Measurements from ENCODE around the gene CUX1.
"Not testable (repeated sequence)": the region's sequence is repeated elsewhere in the genome, so short reads cannot be mapped to it uniquely, and the experiment has no call there.

Gene CUX1

DNA sequence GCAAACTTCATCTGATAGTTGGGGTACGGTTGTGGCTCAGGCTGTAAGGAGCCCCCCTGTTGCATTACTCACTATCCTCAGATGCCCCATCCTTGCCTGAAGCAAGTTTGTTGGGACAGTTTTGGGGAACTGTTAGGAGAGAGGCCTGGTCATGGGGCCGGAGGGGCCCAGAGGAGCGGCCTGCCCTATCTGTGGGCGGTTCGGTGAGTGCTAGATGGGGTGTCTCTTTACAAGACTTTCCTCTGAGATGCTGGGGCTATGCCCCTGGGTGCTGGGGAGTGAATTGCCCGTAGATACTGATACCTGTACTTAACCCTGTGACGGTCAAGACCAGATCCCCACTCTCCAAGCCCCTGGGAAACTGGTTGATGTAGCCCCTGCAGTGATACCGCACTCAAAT, 12.4 kb downstream of the CUX1 start:
- Histone ChIP-seq H3K4me1 (ENCODE audit: control insufficient read depth, insufficient read depth, low read length) (peaks cover 4% of the 10 kb centered on the region; the same call in 1 of the 2 replicates), H3K9me3 (ENCODE audit: control insufficient read depth, insufficient read depth, low read depth, low read length) (no peaks in the 10 kb centered on the region), H3K36me3 (ENCODE audit: control insufficient read depth in 2 of 2, insufficient read depth in 1 of 2, low read length in 2 of 2) (peaks cover 0 to 4% of the 10 kb centered on the region in 2 experiments; a peak in 1 of 3 replicates), H3K27ac (ENCODE audit: extremely low read depth, low read depth, low read length) (no peak overlapping the region), H3K4me3 (ENCODE audit: low read depth, low read length) (no peak overlapping the region)
- TF ChIP-seq ZFHX2 (tag by site-specific recombination; conservative IDR thresholded peaks at IDR 0.05): no peak
- no peak for TF ChIP-seq ZNF292 (tag by site-specific recombination; IDR thresholded peaks at IDR 0.05; ENCODE audit: borderline replicate concordance, low read depth)
- no peak for TF ChIP-seq ZNF266 (tag by site-specific recombination; IDR thresholded peaks at IDR 0.05; ENCODE audit: low read depth)
- no peak for TF ChIP-seq TRIM28 (IDR thresholded peaks at IDR 0.05; ENCODE audit: borderline replicate concordance, low read length)
- TF ChIP-seq OVOL3 (tag by site-specific recombination; IDR thresholded peaks at IDR 0.05): no peak
- TF ChIP-seq, protein P1, sequence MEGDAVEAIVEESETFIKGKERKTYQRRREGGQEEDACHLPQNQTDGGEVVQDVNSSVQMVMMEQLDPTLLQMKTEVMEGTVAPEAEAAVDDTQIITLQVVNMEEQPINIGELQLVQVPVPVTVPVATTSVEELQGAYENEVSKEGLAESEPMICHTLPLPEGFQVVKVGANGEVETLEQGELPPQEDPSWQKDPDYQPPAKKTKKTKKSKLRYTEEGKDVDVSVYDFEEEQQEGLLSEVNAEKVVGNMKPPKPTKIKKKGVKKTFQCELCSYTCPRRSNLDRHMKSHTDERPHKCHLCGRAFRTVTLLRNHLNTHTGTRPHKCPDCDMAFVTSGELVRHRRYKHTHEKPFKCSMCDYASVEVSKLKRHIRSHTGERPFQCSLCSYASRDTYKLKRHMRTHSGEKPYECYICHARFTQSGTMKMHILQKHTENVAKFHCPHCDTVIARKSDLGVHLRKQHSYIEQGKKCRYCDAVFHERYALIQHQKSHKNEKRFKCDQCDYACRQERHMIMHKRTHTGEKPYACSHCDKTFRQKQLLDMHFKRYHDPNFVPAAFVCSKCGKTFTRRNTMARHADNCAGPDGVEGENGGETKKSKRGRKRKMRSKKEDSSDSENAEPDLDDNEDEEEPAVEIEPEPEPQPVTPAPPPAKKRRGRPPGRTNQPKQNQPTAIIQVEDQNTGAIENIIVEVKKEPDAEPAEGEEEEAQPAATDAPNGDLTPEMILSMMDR (tag by site-specific recombination; IDR thresholded peaks at IDR 0.05): no peak
- TF ChIP-seq, protein P2, sequence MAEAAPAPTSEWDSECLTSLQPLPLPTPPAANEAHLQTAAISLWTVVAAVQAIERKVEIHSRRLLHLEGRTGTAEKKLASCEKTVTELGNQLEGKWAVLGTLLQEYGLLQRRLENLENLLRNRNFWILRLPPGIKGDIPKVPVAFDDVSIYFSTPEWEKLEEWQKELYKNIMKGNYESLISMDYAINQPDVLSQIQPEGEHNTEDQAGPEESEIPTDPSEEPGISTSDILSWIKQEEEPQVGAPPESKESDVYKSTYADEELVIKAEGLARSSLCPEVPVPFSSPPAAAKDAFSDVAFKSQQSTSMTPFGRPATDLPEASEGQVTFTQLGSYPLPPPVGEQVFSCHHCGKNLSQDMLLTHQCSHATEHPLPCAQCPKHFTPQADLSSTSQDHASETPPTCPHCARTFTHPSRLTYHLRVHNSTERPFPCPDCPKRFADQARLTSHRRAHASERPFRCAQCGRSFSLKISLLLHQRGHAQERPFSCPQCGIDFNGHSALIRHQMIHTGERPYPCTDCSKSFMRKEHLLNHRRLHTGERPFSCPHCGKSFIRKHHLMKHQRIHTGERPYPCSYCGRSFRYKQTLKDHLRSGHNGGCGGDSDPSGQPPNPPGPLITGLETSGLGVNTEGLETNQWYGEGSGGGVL (tag by site-specific recombination; IDR thresholded peaks at IDR 0.05): no peak
- TF ChIP-seq ZNF548 (tag by site-specific recombination; IDR thresholded peaks at IDR 0.05): no peak
- no peak for TF ChIP-seq ZBTB21 (tag by site-specific recombination; IDR thresholded peaks at IDR 0.05)
- no peak for TF ChIP-seq ZNF670 (tag by site-specific recombination; IDR thresholded peaks at IDR 0.05; ENCODE audit: low read depth)
- TF ChIP-seq SP2 (tag by site-specific recombination; IDR thresholded peaks at IDR 0.05): no peak
- TF ChIP-seq ZNF354C (tag by site-specific recombination; IDR thresholded peaks at IDR 0.05; ENCODE audit: borderline replicate concordance, low read depth): no peak
- TF ChIP-seq, protein P3, sequence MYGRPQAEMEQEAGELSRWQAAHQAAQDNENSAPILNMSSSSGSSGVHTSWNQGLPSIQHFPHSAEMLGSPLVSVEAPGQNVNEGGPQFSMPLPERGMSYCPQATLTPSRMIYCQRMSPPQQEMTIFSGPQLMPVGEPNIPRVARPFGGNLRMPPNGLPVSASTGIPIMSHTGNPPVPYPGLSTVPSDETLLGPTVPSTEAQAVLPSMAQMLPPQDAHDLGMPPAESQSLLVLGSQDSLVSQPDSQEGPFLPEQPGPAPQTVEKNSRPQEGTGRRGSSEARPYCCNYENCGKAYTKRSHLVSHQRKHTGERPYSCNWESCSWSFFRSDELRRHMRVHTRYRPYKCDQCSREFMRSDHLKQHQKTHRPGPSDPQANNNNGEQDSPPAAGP (tag by site-specific recombination; IDR thresholded peaks at IDR 0.05): no peak
- no peak for TF ChIP-seq ZNF623 (tag by site-specific recombination; IDR thresholded peaks at IDR 0.05)
- no peak for TF ChIP-seq ZNF677 (tag by site-specific recombination; IDR thresholded peaks at IDR 0.05)
- TF ChIP-seq, protein P4, sequence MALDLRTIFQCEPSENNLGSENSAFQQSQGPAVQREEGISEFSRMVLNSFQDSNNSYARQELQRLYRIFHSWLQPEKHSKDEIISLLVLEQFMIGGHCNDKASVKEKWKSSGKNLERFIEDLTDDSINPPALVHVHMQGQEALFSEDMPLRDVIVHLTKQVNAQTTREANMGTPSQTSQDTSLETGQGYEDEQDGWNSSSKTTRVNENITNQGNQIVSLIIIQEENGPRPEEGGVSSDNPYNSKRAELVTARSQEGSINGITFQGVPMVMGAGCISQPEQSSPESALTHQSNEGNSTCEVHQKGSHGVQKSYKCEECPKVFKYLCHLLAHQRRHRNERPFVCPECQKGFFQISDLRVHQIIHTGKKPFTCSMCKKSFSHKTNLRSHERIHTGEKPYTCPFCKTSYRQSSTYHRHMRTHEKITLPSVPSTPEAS (tag by site-specific recombination; IDR thresholded peaks at IDR 0.05): no peak
- TF ChIP-seq, protein P5, sequence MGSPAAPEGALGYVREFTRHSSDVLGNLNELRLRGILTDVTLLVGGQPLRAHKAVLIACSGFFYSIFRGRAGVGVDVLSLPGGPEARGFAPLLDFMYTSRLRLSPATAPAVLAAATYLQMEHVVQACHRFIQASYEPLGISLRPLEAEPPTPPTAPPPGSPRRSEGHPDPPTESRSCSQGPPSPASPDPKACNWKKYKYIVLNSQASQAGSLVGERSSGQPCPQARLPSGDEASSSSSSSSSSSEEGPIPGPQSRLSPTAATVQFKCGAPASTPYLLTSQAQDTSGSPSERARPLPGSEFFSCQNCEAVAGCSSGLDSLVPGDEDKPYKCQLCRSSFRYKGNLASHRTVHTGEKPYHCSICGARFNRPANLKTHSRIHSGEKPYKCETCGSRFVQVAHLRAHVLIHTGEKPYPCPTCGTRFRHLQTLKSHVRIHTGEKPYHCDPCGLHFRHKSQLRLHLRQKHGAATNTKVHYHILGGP (tag by site-specific recombination; IDR thresholded peaks at IDR 0.05): no peak
- TF ChIP-seq KLF8 (tag by site-specific recombination; IDR thresholded peaks at IDR 0.05): no peak
- no peak for TF ChIP-seq ZNF202 (tag by site-specific recombination; IDR thresholded peaks at IDR 0.05; ENCODE audit: borderline replicate concordance)
- ChIA-PET CTCF (no interaction called here), POLR2A (no interaction called here)

DNA sequence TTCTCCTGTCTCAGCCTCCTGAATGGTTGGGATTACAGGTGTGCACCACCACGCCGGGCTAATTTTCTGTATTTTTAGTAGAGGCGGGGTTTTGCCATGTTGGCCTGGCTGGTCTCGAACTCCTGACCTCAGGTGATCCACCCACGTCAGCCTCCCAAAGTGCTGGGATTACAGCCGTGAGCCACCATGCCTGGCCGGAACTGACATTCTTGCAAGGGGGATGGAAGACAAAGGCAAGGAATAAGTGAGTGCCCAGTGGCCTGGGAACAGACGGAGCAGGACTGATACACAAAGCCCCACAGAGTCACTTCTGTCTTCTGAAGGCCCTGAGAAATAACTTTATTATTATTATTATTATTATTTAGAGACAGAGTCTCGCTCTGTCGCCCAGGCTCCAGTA, 14.0 kb downstream of the CUX1 start:
- H3K4me1 ChIP-seq (ENCODE audit: control insufficient read depth, insufficient read depth, low read length); H3K27ac ChIP-seq (ENCODE audit: extremely low read depth, low read depth, low read length); H3K9me3 ChIP-seq (ENCODE audit: control insufficient read depth, insufficient read depth, low read depth, low read length); CTCF ChIA-PET; H3K4me3 ChIP-seq (ENCODE audit: low read depth, low read length); H3K36me3 ChIP-seq (ENCODE audit: control insufficient read depth in 2 of 2, insufficient read depth in 1 of 2, low read length in 2 of 2); POLR2A ChIA-PET: not testable (repeated sequence)
